SU-DHL-6 (cell line): ENCODE data around the gene DCLK1.

Experiments
- H2AFZ ChIP-seq: fragments of 200-600 bp; sonication (generic); 2 replicates; pipeline ENCODE4 v1.6.1; 2014; ENCODE audit warnings: low read depth, mild to moderate bottlenecking, moderate library complexity, mixed read lengths, antibody characterized with exemption, low read length; ENCODE audit not compliant: severe bottlenecking
- H3F3A ChIP-seq: fragments of 200-600 bp; shearing (Covaris generic); 2 replicates; pipeline ENCODE4 v1.6.0; 2016; ENCODE audit warnings: antibody characterized with exemption, mild to moderate bottlenecking; ENCODE audit not compliant: insufficient read depth
- H3K27ac ChIP-seq: fragments of 200-600 bp; sonication (generic); 2 replicates; pipeline ENCODE4 v1.5.1; 2016; ENCODE audit warnings: low read depth, mild to moderate bottlenecking, low read length, moderate library complexity, mixed read lengths
- H3K27me3 ChIP-seq: fragments of 200-600 bp; sonication (generic), shearing (Covaris generic); 2 replicates; pipeline ENCODE4 v1.6.0; 2014; ENCODE audit warnings: mild to moderate bottlenecking, low read length
- H3K36me3 ChIP-seq: fragments of 200-600 bp; sonication (generic); 2 replicates; pipeline ENCODE4 v1.6.1; 2014; ENCODE audit warnings: mild to moderate bottlenecking, low read length, mixed read lengths
- H3K4me2 ChIP-seq: fragments of 300-600, 200-600 bp; shearing (Covaris generic), sonication (generic); 2 replicates; pipeline ENCODE4 v1.6.0; 2014; ENCODE audit warnings: low read length, low read depth, mild to moderate bottlenecking; ENCODE audit not compliant: poor library complexity, severe bottlenecking
- H3K4me3 ChIP-seq: fragments of 200-600 bp; sonication (generic); 2 replicates; pipeline ENCODE4 v1.5.1; 2014; ENCODE audit warnings: antibody characterized with exemption, low read length, mild to moderate bottlenecking, mixed read lengths; ENCODE audit not compliant: insufficient read depth, poor library complexity, severe bottlenecking
- H3K79me2 ChIP-seq: fragments of 200-600 bp; sonication (generic); 2 replicates; pipeline ENCODE4 v1.6.1; 2014; ENCODE audit warnings: mild to moderate bottlenecking, low read length, moderate library complexity; ENCODE audit not compliant: insufficient read depth
- H3K9ac ChIP-seq: fragments of 200-600 bp; sonication (generic); 2 replicates; pipeline ENCODE4 v1.7.0; 2014; ENCODE audit warnings: mild to moderate bottlenecking, low read length
- H3K9me2 ChIP-seq: fragments of 200-600 bp; sonication (generic); replicated peaks from 2 replicates; pipeline ENCODE4 v1.6.1; 2014; ENCODE audit warnings: low read length; ENCODE audit not compliant: insufficient read depth
- H3K9me3 ChIP-seq: fragments of 200-600 bp; sonication (generic); 2 replicates; pipeline ENCODE4 v1.6.1; 2014; ENCODE audit warnings: low read length, mixed read lengths; ENCODE audit not compliant: insufficient read depth
- H4K20me1 ChIP-seq: fragments of 200-600 bp; sonication (generic); 2 replicates; pipeline ENCODE4 v1.6.1; 2014; ENCODE audit warnings: low read depth, mild to moderate bottlenecking, antibody characterized with exemption, low read length, moderate library complexity, mixed read lengths
- EZH2phosphoT487 ChIP-seq: fragments of 200-600 bp; sonication (generic), shearing (Covaris generic); conservative IDR thresholded peaks from 2 replicates; pipeline ENCODE4 v1.6.1; 2018; ENCODE audit warnings: mild to moderate bottlenecking, antibody characterized with exemption, low read length, moderate library complexity, mixed read lengths
- TF ChIP-seq, protein P1 (sequence below): fragments of 200-600 bp; sonication (generic); IDR thresholded peaks from one replicate; pipeline ENCODE4 v1.5.1; 2017; ENCODE audit warnings: antibody characterized with exemption, mild to moderate bottlenecking, low read length, moderate library complexity; ENCODE audit not compliant: insufficient read depth, poor library complexity, severe bottlenecking

DCLK1 gene

DNA sequence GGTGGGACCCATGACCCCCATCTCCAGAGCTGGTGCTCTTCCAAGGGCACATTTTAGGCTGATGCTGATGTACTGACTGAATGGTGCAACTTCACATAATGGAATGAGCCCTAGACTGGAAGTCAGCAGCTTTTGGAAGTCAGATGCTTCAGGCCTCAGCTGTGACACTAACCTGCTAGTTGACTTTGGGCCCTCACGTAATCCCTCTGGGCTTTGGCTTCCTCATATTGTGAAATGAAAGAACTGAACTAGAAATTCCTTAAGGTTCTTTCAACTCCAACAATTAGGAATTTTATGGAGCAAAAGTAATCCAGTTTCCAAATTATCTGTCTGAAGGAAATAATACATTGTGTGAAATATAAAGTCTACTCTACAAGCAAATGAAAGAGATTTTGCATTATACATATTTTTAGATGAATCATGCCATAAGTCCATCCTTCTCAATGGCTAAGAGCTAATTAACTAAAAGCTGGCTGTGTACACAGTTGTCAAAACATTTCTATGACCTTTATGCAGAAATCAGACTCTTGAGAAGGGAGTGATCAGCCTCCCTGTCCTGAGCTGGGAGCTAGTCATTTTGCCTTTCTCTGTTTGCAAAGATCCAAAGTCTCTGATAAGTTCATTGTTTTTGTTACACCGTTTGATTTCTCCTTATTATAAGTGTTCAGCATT is 204.2 kb downstream of the DCLK1 start:
- H3K9ac ChIP-seq = no peak overlapping the region
- no peak overlapping the region for H3K4me3 ChIP-seq
- H3K27me3 ChIP-seq = no peaks in the 10 kb centered on the region
- H3K79me2 ChIP-seq = no peaks in the 10 kb centered on the region
- H3F3A ChIP-seq = no peaks in the 10 kb centered on the region
- H3K4me2 ChIP-seq = no peak overlapping the region
- no peak overlapping the region for H2AFZ ChIP-seq
- no peaks in the 10 kb centered on the region for H3K36me3 ChIP-seq
- H3K9me3 ChIP-seq = no peaks in the 10 kb centered on the region
- H4K20me1 ChIP-seq = no peaks in the 10 kb centered on the region
- H3K27ac ChIP-seq = no peak overlapping the region
- TF ChIP-seq, protein P1, sequence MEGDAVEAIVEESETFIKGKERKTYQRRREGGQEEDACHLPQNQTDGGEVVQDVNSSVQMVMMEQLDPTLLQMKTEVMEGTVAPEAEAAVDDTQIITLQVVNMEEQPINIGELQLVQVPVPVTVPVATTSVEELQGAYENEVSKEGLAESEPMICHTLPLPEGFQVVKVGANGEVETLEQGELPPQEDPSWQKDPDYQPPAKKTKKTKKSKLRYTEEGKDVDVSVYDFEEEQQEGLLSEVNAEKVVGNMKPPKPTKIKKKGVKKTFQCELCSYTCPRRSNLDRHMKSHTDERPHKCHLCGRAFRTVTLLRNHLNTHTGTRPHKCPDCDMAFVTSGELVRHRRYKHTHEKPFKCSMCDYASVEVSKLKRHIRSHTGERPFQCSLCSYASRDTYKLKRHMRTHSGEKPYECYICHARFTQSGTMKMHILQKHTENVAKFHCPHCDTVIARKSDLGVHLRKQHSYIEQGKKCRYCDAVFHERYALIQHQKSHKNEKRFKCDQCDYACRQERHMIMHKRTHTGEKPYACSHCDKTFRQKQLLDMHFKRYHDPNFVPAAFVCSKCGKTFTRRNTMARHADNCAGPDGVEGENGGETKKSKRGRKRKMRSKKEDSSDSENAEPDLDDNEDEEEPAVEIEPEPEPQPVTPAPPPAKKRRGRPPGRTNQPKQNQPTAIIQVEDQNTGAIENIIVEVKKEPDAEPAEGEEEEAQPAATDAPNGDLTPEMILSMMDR = no peak
- no peak for TF ChIP-seq EZH2phosphoT487
- no peaks in the 10 kb centered on the region for H3K9me2 ChIP-seq

DNA sequence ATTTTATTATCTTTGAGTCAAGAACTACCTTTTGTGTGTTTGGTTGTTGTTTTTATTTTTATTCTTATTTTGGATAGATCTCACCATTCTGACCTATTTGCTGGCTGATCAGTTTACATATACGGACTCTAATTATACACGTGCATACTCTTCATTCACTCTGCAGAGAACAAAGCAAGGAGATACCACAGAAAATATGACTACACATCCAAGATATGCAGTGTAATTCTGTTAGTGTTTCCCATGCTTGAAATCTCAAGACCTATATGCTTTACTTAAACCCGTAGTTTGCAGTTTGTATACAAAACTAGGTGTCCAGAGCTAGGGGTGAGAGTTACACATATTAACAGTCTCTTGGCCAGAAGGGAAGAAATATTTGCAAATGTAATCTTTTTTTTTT is 205.5 kb downstream of the DCLK1 start:
- Histone ChIP-seq H4K20me1 (no peaks in the 10 kb centered on the region), H3K9me3 (no peaks in the 10 kb centered on the region), H3K4me3 (no peak overlapping the region), H3K79me2 (no peaks in the 10 kb centered on the region), H3F3A (no peaks in the 10 kb centered on the region), H3K27ac (no peak overlapping the region), H3K9ac (no peak overlapping the region), H3K4me2 (no peak overlapping the region), H3K9me2 (no peaks in the 10 kb centered on the region), H3K27me3 (no peaks in the 10 kb centered on the region), H3K36me3 (no peaks in the 10 kb centered on the region), H2AFZ (no peak overlapping the region)
- TF ChIP-seq, protein P1 = no peak
- TF ChIP-seq EZH2phosphoT487 = no peak

DNA sequence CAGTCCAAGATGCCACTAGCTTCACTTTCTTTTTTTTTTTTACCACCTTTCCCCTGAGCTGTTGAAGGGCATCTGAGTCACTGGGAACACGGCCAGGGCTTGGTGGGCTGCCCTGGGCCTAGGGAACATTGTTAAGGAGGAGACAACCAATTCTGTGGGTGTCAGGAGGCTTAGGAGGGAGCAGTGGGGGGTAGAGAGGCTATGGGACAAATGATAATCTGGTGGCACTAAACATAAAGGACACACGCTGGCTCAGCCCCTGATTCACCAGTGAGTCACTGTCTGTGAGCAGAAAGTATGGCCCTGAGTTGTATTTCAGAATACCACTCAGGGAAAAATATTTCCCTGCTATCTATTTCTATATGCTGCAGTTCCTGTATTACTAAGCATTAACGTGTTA is 207.8 kb downstream of the DCLK1 start:
- Histone ChIP-seq H3K9me3 (no peaks in the 10 kb centered on the region), H4K20me1 (no peaks in the 10 kb centered on the region), H3K9ac (no peak overlapping the region), H3F3A (no peaks in the 10 kb centered on the region), H3K27ac (no peak overlapping the region), H3K79me2 (no peaks in the 10 kb centered on the region), H3K9me2 (no peaks in the 10 kb centered on the region), H3K4me2 (no peak overlapping the region), H2AFZ (no peak overlapping the region), H3K27me3 (no peaks in the 10 kb centered on the region), H3K4me3 (no peak overlapping the region), H3K36me3 (no peaks in the 10 kb centered on the region)
- TF ChIP-seq, protein P1 = no peak
